GM18505 (cell line): ENCODE data around the gene SLC22A7.

Experiments
- ATAC-seq: cut with Tn5 transposase; IDR thresholded peaks from one replicate; pipeline ENCODE4 v1.9.1; 2021; ENCODE audit not compliant: unreplicated experiment
- POLR2A ChIP-seq: IDR thresholded peaks from 4 replicates; pipeline ENCODE4 v1.6.1; 2011; ENCODE audit warnings: borderline replicate concordance; ENCODE audit not compliant: insufficient read depth, insufficient read length; ENCODE audit errors: extremely low read depth

SLC22A7 gene, protein sequence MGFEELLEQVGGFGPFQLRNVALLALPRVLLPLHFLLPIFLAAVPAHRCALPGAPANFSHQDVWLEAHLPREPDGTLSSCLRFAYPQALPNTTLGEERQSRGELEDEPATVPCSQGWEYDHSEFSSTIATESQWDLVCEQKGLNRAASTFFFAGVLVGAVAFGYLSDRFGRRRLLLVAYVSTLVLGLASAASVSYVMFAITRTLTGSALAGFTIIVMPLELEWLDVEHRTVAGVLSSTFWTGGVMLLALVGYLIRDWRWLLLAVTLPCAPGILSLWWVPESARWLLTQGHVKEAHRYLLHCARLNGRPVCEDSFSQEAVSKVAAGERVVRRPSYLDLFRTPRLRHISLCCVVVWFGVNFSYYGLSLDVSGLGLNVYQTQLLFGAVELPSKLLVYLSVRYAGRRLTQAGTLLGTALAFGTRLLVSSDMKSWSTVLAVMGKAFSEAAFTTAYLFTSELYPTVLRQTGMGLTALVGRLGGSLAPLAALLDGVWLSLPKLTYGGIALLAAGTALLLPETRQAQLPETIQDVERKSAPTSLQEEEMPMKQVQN

GRCh38 chr6:43297644-43298564 lies at the start of gene SLC22A7:
Gene SLC22A7, plus strand, starts transcription at chr6:43298260. Its CDS starts 99 bp downstream, at chr6:43298359.
- TF ChIP-seq POLR2A, result no peak
- ATAC-seq, result no peak

- TF ChIP-seq POLR2A, result no peak
- ATAC-seq, result no peak
These were observed 49.3 kb upstream of the SLC22A7 start for GRCh38 chr6:43248791-43249190.

DNA sequence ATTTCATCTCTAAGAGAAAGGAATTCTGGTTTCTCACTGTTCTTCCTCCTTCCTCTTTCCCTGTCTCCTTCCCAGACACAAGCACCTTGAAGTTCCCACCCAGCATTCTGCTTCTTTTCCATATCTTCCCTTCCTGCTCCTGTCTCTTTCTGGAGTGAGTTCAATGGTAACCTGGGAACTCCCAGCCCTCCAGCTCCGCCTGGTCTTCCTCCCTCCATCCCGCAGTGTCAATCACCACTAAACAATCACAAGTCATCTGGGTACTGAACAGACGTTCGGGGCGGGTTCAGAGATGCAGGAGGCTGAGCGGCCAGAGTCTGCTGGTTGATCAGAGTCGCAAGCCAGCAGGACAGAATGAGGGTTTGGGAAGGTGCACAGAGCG lies 47.1 kb upstream of the SLC22A7 start:
- no peak for ATAC-seq
- TF ChIP-seq POLR2A, result no peak

GRCh38 chr6:43253401-43253800 lies 44.7 kb upstream of the SLC22A7 start:
- no peak for TF ChIP-seq POLR2A
- ATAC-seq, result no peak

- no peak for ATAC-seq
- no peak for TF ChIP-seq POLR2A
These were observed 43.8 kb upstream of the SLC22A7 start for GRCh38 chr6:43254138-43254817.

GRCh38 chr6:43254846-43255245 lies 43.2 kb upstream of the SLC22A7 start:
- no peak for TF ChIP-seq POLR2A

DNA sequence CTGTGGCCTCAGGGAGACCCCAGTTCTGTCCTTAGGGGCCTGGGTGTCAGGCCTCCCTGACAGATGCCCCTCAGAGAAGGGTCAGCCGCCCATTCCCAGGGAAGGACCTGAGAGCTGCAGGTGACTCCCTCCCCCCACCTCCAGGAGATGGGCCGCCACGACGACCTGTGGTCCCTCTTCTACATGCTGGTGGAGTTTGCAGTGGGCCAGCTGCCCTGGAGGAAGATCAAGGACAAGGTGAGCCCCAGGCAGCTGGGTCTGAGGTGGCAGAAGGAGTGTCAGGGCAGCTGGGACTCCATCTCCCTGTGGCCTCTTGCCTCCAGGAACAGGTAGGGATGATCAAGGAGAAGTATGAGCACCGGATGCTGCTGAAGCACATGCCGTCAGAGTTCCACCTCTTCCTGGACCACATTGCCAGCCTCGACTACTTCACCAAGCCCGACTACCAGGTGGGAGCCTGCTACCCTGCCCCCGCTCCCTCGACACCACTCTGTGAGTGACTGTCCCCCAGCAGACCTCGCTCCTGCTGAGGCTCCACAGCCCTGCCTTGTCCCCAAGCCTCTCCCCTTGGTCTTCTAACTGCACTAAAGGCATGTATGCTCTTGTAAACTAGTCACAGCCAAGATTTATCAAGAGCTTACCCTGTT lies 42.5 kb upstream of the SLC22A7 start:
- no peak for TF ChIP-seq POLR2A
- ATAC-seq, result no peak

More at GRCh38 chr6:43254846-43255245, 43.2 kb upstream of the SLC22A7 start:
- ATAC-seq, result no peak

DNA sequence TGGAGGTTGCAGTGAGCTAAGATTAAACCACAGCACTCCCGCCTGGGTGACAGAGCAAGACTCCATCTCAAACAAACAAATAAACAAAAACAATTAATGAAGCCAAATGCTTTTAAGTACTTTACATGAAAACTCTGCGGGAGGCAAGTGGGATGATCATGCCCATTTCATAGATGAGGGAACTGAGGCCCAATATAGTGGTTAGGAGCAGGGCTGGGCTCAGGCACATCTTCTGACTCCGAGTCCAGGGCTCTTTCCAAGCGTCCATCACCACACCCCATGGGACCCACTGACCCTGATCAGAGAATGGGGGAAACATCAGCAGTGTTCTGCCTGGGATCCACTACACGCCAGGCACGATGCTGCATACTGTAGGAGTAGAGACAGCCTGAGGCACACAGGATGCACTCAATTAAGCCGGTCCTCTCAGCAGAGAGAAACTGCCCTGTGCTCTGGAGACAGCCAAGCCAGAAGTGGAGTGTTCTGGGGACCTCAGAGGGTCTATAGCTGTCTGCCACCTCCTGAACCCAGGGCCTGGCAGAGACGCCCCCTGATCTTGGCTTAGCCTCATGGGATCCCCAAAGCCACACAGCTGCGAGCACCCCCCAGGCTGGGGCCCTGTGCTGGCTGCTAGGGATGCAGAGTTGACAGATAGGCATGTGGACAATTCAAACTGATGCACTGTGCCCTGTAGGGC lies 41.2 kb upstream of the SLC22A7 start:
- TF ChIP-seq POLR2A, result no peak
- ATAC-seq, result no peak

DNA sequence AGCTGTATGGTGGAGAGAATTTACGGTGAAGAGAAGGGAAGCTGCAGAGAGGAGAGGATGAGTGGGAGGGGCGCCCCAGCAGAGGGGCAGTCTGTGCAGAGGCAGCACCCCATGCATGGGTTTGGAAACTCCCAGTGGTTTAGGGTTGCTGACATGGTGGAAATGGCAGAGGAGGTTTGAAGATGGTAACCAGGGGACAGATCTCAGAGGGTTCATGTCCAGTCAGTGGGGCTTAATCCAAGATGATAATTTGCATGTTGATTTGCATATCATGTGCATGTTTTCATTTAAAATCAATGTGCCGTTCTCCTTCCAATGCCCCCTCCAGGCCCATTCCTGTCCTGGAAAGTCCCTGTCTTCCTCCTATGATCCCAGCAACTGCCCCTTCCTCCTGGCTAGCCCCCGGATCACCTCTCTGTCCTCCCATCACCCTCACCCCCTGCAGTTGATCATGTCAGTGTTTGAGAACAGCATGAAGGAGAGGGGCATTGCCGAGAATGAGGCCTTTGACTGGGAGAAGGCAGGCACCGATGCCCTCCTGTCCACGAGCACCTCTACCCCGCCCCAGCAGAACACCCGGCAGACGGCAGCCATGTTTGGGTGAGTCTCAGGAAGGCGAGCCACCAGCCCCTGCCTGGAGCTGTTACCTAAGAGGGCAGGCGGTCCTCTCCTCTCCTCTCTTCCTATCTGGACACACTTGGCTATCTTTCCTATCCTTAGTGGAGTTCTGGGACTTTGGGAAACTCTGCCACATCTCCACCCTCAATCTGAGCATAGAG lies 40.5 kb upstream of the SLC22A7 start:
- no peak for ATAC-seq
- no peak for TF ChIP-seq POLR2A

- ATAC-seq, result no peak
- no peak for TF ChIP-seq POLR2A
These were observed 39.9 kb upstream of the SLC22A7 start for GRCh38 chr6:43258180-43258579.

GRCh38 chr6:43258807-43259686 lies 39.0 kb upstream of the SLC22A7 start:
- no peak for ATAC-seq
- no peak for TF ChIP-seq POLR2A

GRCh38 chr6:43260791-43261190 lies 37.3 kb upstream of the SLC22A7 start:
- no peak for ATAC-seq
- TF ChIP-seq POLR2A, result no peak
